ENCODE data around the gene ADAMTS17. TPM values are rescaled to one million over a fixed set of nuclear protein-coding genes. Genes with fewer than 3 reads are reported as not detected.
A peak's percentile ranks its signal among the peaks of the same experiment; 100 is the strongest.

The ADAMTS17 gene
- total RNA-seq, 1 donor from 2014 or later: 3.4 TPM

DNA sequence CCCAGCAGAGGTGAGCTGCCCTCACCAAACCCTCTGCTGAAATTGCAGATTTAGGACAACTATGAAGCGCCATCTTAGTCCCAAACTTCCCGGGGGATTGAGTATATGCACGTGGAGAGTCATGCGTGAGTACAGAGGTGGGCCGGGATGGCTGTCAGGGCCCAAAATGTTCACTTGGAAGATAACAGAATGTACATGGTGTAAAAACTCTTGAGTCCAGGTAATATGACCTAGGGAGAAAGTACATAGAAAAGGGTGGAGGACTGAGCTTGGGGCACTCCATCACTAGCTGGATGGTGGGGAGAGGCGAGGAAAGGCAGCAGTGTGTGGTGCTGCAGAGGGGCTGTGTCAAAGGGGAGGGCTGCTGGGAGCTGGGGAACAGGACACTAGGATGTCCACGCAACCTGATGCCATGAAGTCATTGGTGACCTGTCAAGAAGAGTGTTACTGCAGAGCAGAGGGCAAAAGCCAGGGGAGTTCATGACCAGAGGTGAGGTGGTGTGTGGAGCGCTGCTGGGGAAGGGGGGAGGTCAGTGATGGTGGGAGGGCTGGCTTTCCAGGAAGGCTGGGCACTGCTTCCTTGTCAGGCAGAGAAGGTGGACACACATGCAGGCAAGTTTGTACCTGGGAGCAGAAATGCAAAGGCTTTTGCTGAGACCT is 372.4 kb downstream of the ADAMTS17 start:
- H3K4me3 Mint-ChIP-seq (ENCODE audit: unreplicated experiment): no peak overlapping the region
- TF ChIP-seq, protein P1, sequence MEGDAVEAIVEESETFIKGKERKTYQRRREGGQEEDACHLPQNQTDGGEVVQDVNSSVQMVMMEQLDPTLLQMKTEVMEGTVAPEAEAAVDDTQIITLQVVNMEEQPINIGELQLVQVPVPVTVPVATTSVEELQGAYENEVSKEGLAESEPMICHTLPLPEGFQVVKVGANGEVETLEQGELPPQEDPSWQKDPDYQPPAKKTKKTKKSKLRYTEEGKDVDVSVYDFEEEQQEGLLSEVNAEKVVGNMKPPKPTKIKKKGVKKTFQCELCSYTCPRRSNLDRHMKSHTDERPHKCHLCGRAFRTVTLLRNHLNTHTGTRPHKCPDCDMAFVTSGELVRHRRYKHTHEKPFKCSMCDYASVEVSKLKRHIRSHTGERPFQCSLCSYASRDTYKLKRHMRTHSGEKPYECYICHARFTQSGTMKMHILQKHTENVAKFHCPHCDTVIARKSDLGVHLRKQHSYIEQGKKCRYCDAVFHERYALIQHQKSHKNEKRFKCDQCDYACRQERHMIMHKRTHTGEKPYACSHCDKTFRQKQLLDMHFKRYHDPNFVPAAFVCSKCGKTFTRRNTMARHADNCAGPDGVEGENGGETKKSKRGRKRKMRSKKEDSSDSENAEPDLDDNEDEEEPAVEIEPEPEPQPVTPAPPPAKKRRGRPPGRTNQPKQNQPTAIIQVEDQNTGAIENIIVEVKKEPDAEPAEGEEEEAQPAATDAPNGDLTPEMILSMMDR (IDR thresholded peaks at IDR 0.05): no peak

DNA sequence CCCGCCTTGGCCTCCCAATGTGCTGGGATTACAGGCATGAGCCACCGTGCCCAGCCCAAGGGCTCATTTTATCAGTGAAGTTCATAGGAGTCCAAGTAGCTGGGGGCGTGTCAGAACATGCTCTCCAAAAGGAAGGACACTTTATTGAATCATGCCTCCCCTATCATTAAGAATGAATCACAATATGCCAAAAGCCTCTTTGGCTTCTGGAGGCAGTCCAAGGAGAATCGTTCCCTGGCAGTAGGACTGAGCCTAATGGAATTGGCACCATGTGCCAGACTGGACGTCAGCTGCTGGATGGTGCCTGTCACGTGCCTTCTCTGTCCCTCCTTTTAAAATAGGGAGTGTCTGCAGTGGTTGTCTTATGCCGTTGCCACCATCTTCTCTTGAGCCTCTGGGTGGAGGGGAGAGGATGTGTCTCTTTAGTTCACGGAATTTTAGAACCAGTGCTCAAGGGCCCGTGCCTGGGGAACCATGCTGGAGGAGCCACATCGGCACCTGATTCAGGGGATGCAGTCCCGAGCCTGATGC is 373.9 kb downstream of the ADAMTS17 start:
- peak; percentile 65 for DNase-seq (ENCODE audit: low spot score)
- TF ChIP-seq, protein P1 (IDR thresholded peaks at IDR 0.05): no peak
- Mint-ChIP-seq H3K4me1 (ENCODE audit: low read depth) (no peaks in the 10 kb centered on the region), H3K9me3 (ENCODE audit: low read depth) (no peaks in the 10 kb centered on the region), H3K27ac (ENCODE audit: unreplicated experiment) (no peak overlapping the region), H3K4me3 (ENCODE audit: unreplicated experiment) (no peak overlapping the region), H3K27me3 (ENCODE audit: low read depth) (no peaks in the 10 kb centered on the region), H3K36me3 (ENCODE audit: low read depth) (no peaks in the 10 kb centered on the region)

More for the DNA sequence above, 372.4 kb downstream of the ADAMTS17 start:
- Mint-ChIP-seq H3K27ac (ENCODE audit: unreplicated experiment) (no peak overlapping the region), H3K36me3 (ENCODE audit: low read depth) (no peaks in the 10 kb centered on the region), H3K4me1 (ENCODE audit: low read depth) (no peaks in the 10 kb centered on the region), H3K27me3 (ENCODE audit: low read depth) (no peaks in the 10 kb centered on the region), H3K9me3 (ENCODE audit: low read depth) (no peaks in the 10 kb centered on the region)
- peak; percentile 37 for DNase-seq (ENCODE audit: low spot score)

GRCh38 chr15:99966815-99967214 is 375.0 kb downstream of the ADAMTS17 start:
- Mint-ChIP-seq H3K27me3 (ENCODE audit: low read depth) (no peaks in the 10 kb centered on the region), H3K4me3 (ENCODE audit: unreplicated experiment) (no peak overlapping the region), H3K27ac (ENCODE audit: unreplicated experiment) (no peak overlapping the region), H3K4me1 (ENCODE audit: low read depth) (no peaks in the 10 kb centered on the region), H3K36me3 (ENCODE audit: low read depth) (no peaks in the 10 kb centered on the region), H3K9me3 (ENCODE audit: low read depth) (no peaks in the 10 kb centered on the region)
- TF ChIP-seq, protein P1 (IDR thresholded peaks at IDR 0.05): no peak
- DNase-seq (ENCODE audit: low spot score): no peak

- H3K4me3 Mint-ChIP-seq (ENCODE audit: unreplicated experiment): no peak overlapping the region
Observed at GRCh38 chr15:99965376-99965775, 376.4 kb downstream of the ADAMTS17 start.

DNA sequence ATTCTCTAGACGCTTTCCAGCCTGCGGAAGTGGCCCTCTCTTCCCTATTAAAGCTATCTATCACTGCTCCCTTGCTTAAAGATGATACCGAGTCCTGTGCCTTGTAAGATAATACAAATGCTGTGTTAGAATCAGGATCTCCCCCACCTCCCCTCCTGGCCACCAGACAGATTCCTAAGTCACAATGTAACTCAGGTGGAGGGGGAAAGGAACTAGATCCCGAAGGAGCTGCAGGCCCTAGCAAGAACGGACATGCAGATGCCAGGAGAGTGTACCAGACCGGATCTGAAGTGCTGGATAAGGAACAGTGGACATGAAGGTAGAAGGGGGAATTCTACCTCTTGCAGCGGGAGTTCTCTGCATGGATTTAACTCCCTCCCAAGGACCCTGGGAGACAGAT is 377.8 kb downstream of the ADAMTS17 start:
- H3K4me1 Mint-ChIP-seq (ENCODE audit: low read depth): peaks cover 13% of the 10 kb centered on the region
- DNase-seq (ENCODE audit: low spot score): no peak
- no peaks in the 10 kb centered on the region for H3K36me3 Mint-ChIP-seq (ENCODE audit: low read depth)
- peaks cover 6% of the 10 kb centered on the region for H3K27me3 Mint-ChIP-seq (ENCODE audit: low read depth)
- H3K4me3 Mint-ChIP-seq (ENCODE audit: unreplicated experiment): no peak overlapping the region
- H3K27ac Mint-ChIP-seq (ENCODE audit: unreplicated experiment): no peak overlapping the region
- no peaks in the 10 kb centered on the region for H3K9me3 Mint-ChIP-seq (ENCODE audit: low read depth)
- TF ChIP-seq, protein P1 (IDR thresholded peaks at IDR 0.05): no peak

More at GRCh38 chr15:99965376-99965775, 376.4 kb downstream of the ADAMTS17 start:
- no peak for DNase-seq (ENCODE audit: low spot score)
- TF ChIP-seq, protein P1 (IDR thresholded peaks at IDR 0.05): no peak
- Mint-ChIP-seq H3K4me1 (ENCODE audit: low read depth) (peaks cover 6% of the 10 kb centered on the region), H3K27me3 (ENCODE audit: low read depth) (peaks cover 3% of the 10 kb centered on the region), H3K36me3 (ENCODE audit: low read depth) (no peaks in the 10 kb centered on the region), H3K27ac (ENCODE audit: unreplicated experiment) (no peak overlapping the region), H3K9me3 (ENCODE audit: low read depth) (no peaks in the 10 kb centered on the region)
